ENCODE results near the gene LIF.

Gene LIF

GRCh38 chr22:30228509-30229359 lies 17.8 kb downstream of the LIF start (continued):
- TF ChIP-seq ZFP69B (tag by site-specific recombination; IDR thresholded peaks at IDR 0.05) (0 out of 2 replicates have a peak, but pooled peaks have one; percentile 15), ZNF518A (tag by site-specific recombination; conservative IDR thresholded peaks at IDR 0.05; ENCODE audit: low read depth) (0 out of 2 replicates have a peak, but pooled peaks have one; percentile 4), BCL11A (tag by site-specific recombination; IDR thresholded peaks at IDR 0.05; ENCODE audit: low read depth) (peak; percentile 64; the same call in 1 of the 2 replicates), ZNF324 (tag by site-specific recombination; IDR thresholded peaks at IDR 0.05) (no peak), ZNF366 (tag by site-specific recombination; conservative IDR thresholded peaks at IDR 0.05) (peak; percentile 60), SP2 (tag by site-specific recombination; IDR thresholded peaks at IDR 0.05) (0 out of 2 replicates have a peak, but pooled peaks have one; percentile 9), ZBTB20 (tag by site-specific recombination; IDR thresholded peaks at IDR 0.05) (peak; percentile 73), ZBTB8A (tag by site-specific recombination; IDR thresholded peaks at IDR 0.05) (peak; percentile 50), GLI4 (tag by site-specific recombination; IDR thresholded peaks at IDR 0.05) (no peak), ZBTB48 (tag by site-specific recombination; IDR thresholded peaks at IDR 0.05) (peak; percentile 97), ZBTB21 (tag by site-specific recombination; IDR thresholded peaks at IDR 0.05) (peak; percentile 51; the same call in 1 of the 2 replicates), INSM2 (tag by site-specific recombination; IDR thresholded peaks at IDR 0.05) (peak; percentile 94), ZNF561 (tag by site-specific recombination; IDR thresholded peaks at IDR 0.05; ENCODE audit: borderline replicate concordance) (no peak), ZNF394 (tag by site-specific recombination; IDR thresholded peaks at IDR 0.05; ENCODE audit: borderline replicate concordance) (0 out of 2 replicates have a peak, but pooled peaks have one; percentile 10), ZXDB (tag by site-specific recombination; IDR thresholded peaks at IDR 0.05) (no peak), ZNF335 (tag by site-specific recombination; conservative IDR thresholded peaks at IDR 0.05) (peak; percentile 77), ZSCAN23 (tag by site-specific recombination; IDR thresholded peaks at IDR 0.05) (no peak), ZNF10 (tag by site-specific recombination; IDR thresholded peaks at IDR 0.05) (peak; percentile 64; the same call in 1 of the 2 replicates), ZSCAN16 (tag by site-specific recombination; IDR thresholded peaks at IDR 0.05) (no peak), GLIS2 (tag by site-specific recombination; IDR thresholded peaks at IDR 0.05) (peak; percentile 41; the same call in 1 of the 2 replicates), KLF8 (tag by site-specific recombination; IDR thresholded peaks at IDR 0.05) (peak; percentile 17; the same call in 1 of the 2 replicates), ZNF354C (tag by site-specific recombination; IDR thresholded peaks at IDR 0.05; ENCODE audit: borderline replicate concordance, low read depth) (no peak), WT1 (tag by site-specific recombination; IDR thresholded peaks at IDR 0.05) (peak; percentile 59), ZNF155 (tag by site-specific recombination; IDR thresholded peaks at IDR 0.05) (no peak), ZNF146 (tag by site-specific recombination; IDR thresholded peaks at IDR 0.05) (peak; percentile 84), KLF10 (tag by site-specific recombination; IDR thresholded peaks at IDR 0.05) (0 out of 2 replicates have a peak, but pooled peaks have one; percentile 31), ZNF585B (tag by site-specific recombination; IDR thresholded peaks at IDR 0.05) (no peak)
- TF ChIP-seq, protein P1, sequence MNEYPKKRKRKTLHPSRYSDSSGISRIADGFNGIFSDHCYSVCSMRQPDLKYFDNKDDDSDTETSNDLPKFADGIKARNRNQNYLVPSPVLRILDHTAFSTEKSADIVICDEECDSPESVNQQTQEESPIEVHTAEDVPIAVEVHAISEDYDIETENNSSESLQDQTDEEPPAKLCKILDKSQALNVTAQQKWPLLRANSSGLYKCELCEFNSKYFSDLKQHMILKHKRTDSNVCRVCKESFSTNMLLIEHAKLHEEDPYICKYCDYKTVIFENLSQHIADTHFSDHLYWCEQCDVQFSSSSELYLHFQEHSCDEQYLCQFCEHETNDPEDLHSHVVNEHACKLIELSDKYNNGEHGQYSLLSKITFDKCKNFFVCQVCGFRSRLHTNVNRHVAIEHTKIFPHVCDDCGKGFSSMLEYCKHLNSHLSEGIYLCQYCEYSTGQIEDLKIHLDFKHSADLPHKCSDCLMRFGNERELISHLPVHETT (tag by site-specific recombination; IDR thresholded peaks at IDR 0.05): peak; percentile 50; the same call in 1 of the 2 replicates
- TF ChIP-seq, protein P2, sequence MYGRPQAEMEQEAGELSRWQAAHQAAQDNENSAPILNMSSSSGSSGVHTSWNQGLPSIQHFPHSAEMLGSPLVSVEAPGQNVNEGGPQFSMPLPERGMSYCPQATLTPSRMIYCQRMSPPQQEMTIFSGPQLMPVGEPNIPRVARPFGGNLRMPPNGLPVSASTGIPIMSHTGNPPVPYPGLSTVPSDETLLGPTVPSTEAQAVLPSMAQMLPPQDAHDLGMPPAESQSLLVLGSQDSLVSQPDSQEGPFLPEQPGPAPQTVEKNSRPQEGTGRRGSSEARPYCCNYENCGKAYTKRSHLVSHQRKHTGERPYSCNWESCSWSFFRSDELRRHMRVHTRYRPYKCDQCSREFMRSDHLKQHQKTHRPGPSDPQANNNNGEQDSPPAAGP (tag by site-specific recombination; IDR thresholded peaks at IDR 0.05): 0 out of 2 replicates have a peak, but pooled peaks have one; percentile 16

All from HEK293 (cell line).